ENCODE results near the gene FAM228A.
"Not testable (repeated sequence)": the region's sequence is repeated elsewhere in the genome, so short reads cannot be mapped to it uniquely, and the experiment has no call there.

The FAM228A gene

GRCh38 chr2:24174851-24175277 lies at the start of gene FAM228A:
FAM228A (plus strand) TSS chr2:24175053; CDS start chr2:24175481, 428 bp downstream.
- no peak for DNase-seq

GRCh38 chr2:24125956-24126355 lies 48.9 kb upstream of the FAM228A start:
- DNase-seq = no peak

GRCh38 chr2:24132543-24132942 lies 42.3 kb upstream of the FAM228A start:
- no peak for DNase-seq

GRCh38 chr2:24140305-24140704 lies 34.5 kb upstream of the FAM228A start:
- DNase-seq = not testable (repeated sequence)

GRCh38 chr2:24147364-24147763 lies 27.5 kb upstream of the FAM228A start:
- no peak for DNase-seq

- no peak for DNase-seq
These were observed 22.2 kb upstream of the FAM228A start for GRCh38 chr2:24152413-24153197.

GRCh38 chr2:24153478-24153877 lies 21.4 kb upstream of the FAM228A start:
- no peak for DNase-seq

- no peak for DNase-seq
These were observed 16.7 kb upstream of the FAM228A start for GRCh38 chr2:24158131-24158530.

GRCh38 chr2:24159708-24160107 lies 15.1 kb upstream of the FAM228A start:
- no peak for DNase-seq

- DNase-seq = no peak
These were observed 14.1 kb upstream of the FAM228A start for GRCh38 chr2:24160761-24161160.

GRCh38 chr2:24162494-24162893 lies 12.4 kb upstream of the FAM228A start:
- no peak for DNase-seq

- no peak for DNase-seq
These were observed 11.7 kb upstream of the FAM228A start for GRCh38 chr2:24163186-24163585.

- DNase-seq = no peak
These were observed 11.3 kb upstream of the FAM228A start for GRCh38 chr2:24163601-24164000.

GRCh38 chr2:24164416-24164973 lies 10.4 kb upstream of the FAM228A start:
- peak; percentile 3 to 12 for DNase-seq

GRCh38 chr2:24169023-24169422 lies 5.8 kb upstream of the FAM228A start:
- DNase-seq = no peak

GRCh38 chr2:24175631-24176187 lies 856 bp downstream of the FAM228A start:
- DNase-seq = no peak

GRCh38 chr2:24176326-24176725 lies 1.5 kb downstream of the FAM228A start:
- no peak for DNase-seq

- DNase-seq = no peak
These were observed 4.8 kb downstream of the FAM228A start for GRCh38 chr2:24179683-24180082.

- DNase-seq = peak; percentile 0 to 13
These were observed 7.0 kb downstream of the FAM228A start for GRCh38 chr2:24181849-24182248.

- peak; percentile 37 to 53 for DNase-seq
These were observed 7.7 kb downstream of the FAM228A start for GRCh38 chr2:24182507-24182906.

- DNase-seq = no peak
These were observed 8.7 kb downstream of the FAM228A start for GRCh38 chr2:24183366-24184069.

GRCh38 chr2:24189551-24189950 lies 14.7 kb downstream of the FAM228A start:
- no peak for DNase-seq

GRCh38 chr2:24190503-24190902 lies 15.7 kb downstream of the FAM228A start:
- no peak for DNase-seq

- no peak for DNase-seq
These were observed 16.3 kb downstream of the FAM228A start for GRCh38 chr2:24191156-24191555.
